Thyroid gland (tissue), 4 donors: ENCODE data around the gene APLNR. TPM values are rescaled to one million over a fixed set of nuclear protein-coding genes. Genes with fewer than 3 reads are reported as not detected.

Experiments
- DNase-seq, 2 donors: peaks; one replicate each; pipeline ENCODE4 v3.0.0-alpha.2; 2019
- H3K27ac ChIP-seq, 3 donors: fragments of 200-600 bp; sonication (generic); 1 replicate in 2 of 3; 2 replicates in 1 of 3; pipeline ENCODE4 v1.5.1; 2016 to 2019; ENCODE audit warnings: mild to moderate bottlenecking in 1 of 3, moderate library complexity in 1 of 3
- H3K27me3 ChIP-seq: fragments of 200-600 bp; sonication (generic); one replicate; pipeline ENCODE4 v1.5.1; 2019
- H3K36me3 ChIP-seq, 2 donors: fragments of 200-600 bp; sonication (generic); one replicate each; pipeline ENCODE4 v1.5.1; 2016 to 2019
- H3K4me1 ChIP-seq, 2 donors: fragments of 200-600 bp; sonication (generic); one replicate each; pipeline ENCODE4 v1.5.1; 2017 to 2019
- H3K4me3 ChIP-seq, 3 donors: fragments of 200-600 bp; sonication (generic); replicated peaks in 1 of 3; 1 replicate in 2 of 3; 2 replicates in 1 of 3; pipeline ENCODE4 v1.5.1; 2016; ENCODE audit warnings: mild to moderate bottlenecking in 1 of 3
- H3K9me3 ChIP-seq: fragments of 200-600 bp; sonication (generic); one replicate; pipeline ENCODE4 v1.5.1; 2017
- CTCF ChIP-seq, 6 experiments: fragments of 200-600 bp in 3 of 6; fragments of 450-650 bp in 3 of 6; sonication (generic) in 3 of 6; IDR thresholded peaks; one replicate each; pipeline ENCODE4 v1.5.1; 2016 to 2019; ENCODE audit warnings: antibody characterized with exemption in 6 of 6, mild to moderate bottlenecking in 2 of 6, inconsistent platforms in 1 of 6, moderate library complexity in 1 of 6
- POLR2A ChIP-seq, 2 donors: fragments of 450-650 bp; IDR thresholded peaks; one replicate each; pipeline ENCODE4 v1.6.1; 2017; ENCODE audit warnings: antibody characterized with exemption in 2 of 2, mild to moderate bottlenecking in 2 of 2, moderate library complexity in 1 of 2
- whole genome bisulfite sequencing, 2 donors: methylation state at CpG; one replicate each; pipeline ENCODE4 v1.1.5; 2017; 5-methylcytosine and 5-hydroxymethylcytosine counted together
- intact Hi-C: fragments of 100-400 bp; cut with DNase I; formaldehyde crosslinking; loops from one replicate; pipeline ENCODE4 v1.15.1; 2023
- total RNA-seq, 4 donors: library from RNA; depleted of rRNA; stranded (reverse); fragments of >200 nt; gene quantifications; one replicate each; pipeline ENCODE4 v1.2.3, GENCODE V29; 2016

The APLNR gene
- total RNA-seq, 4 donors from 2014 or later = 4.4 to 6.1 (median 4.8) TPM

GRCh38 chr11:57222239-57222638 is 14.8 kb downstream of the APLNR start:
- WGBS, 2 donors = 33 to 37% methylated on average over 1 of the region's 1 CpG
- no peak for DNase-seq
- Histone ChIP-seq H3K4me3 (no peak overlapping the region), H3K27ac (no peak overlapping the region), H3K9me3 (no peaks in the 10 kb centered on the region), H3K36me3 (no peaks in the 10 kb centered on the region), H3K27me3 (no peaks in the 10 kb centered on the region), H3K4me1 (peaks cover 0 to 3% of the 10 kb centered on the region in 2 donors)
- intact Hi-C loops = no loop called here
- TF ChIP-seq POLR2A (IDR thresholded peaks at IDR 0.05) (no peak), CTCF (IDR thresholded peaks at IDR 0.05) (no peak)

- Histone ChIP-seq H3K36me3 (no peaks in the 10 kb centered on the region), H3K9me3 (no peaks in the 10 kb centered on the region), H3K4me1 (peaks cover 0 to 7% of the 10 kb centered on the region in 2 donors), H3K27me3 (no peaks in the 10 kb centered on the region), H3K4me3 (no peak overlapping the region), H3K27ac (peak overlapping the region in 1 of 3 donors; percentile 3)
- DNase-seq = no peak
- 44 to 55% methylated on average over 6 of the region's 6 CpGs for WGBS, 2 donors
- intact Hi-C loops = no loop called here
- TF ChIP-seq CTCF (IDR thresholded peaks at IDR 0.05) = no peak
These were observed 17.9 kb downstream of the APLNR start for GRCh38 chr11:57219021-57219627.

GRCh38 chr11:57217053-57217452 is 20.0 kb downstream of the APLNR start:
- Histone ChIP-seq H3K36me3 (no peaks in the 10 kb centered on the region), H3K9me3 (no peaks in the 10 kb centered on the region), H3K4me1 (peaks cover 4 to 11% of the 10 kb centered on the region in 2 donors), H3K27ac (no peak overlapping the region), H3K27me3 (no peaks in the 10 kb centered on the region), H3K4me3 (no peak overlapping the region)
- no peak for DNase-seq
- intact Hi-C loops = no loop called here
- 33 to 36% methylated on average over 4 of the region's 4 CpGs for WGBS, 2 donors
- TF ChIP-seq CTCF (IDR thresholded peaks at IDR 0.05) (no peak), POLR2A (IDR thresholded peaks at IDR 0.05) (no peak)

- H3K4me1 ChIP-seq = peaks cover 4 to 11% of the 10 kb centered on the region in 2 donors
- 86 to 88% methylated on average over 4 of the region's 4 CpGs for WGBS, 2 donors
- intact Hi-C loops = no loop called here
- no peak overlapping the region for H3K27ac ChIP-seq
- no peak overlapping the region for H3K4me3 ChIP-seq
- no peak for TF ChIP-seq CTCF (IDR thresholded peaks at IDR 0.05)
- no peak for TF ChIP-seq POLR2A (IDR thresholded peaks at IDR 0.05)
- H3K27me3 ChIP-seq = no peaks in the 10 kb centered on the region
- no peaks in the 10 kb centered on the region for H3K36me3 ChIP-seq
- DNase-seq = no peak
- H3K9me3 ChIP-seq = no peaks in the 10 kb centered on the region
These were observed 20.6 kb downstream of the APLNR start for GRCh38 chr11:57216463-57216862.

- TF ChIP-seq POLR2A (IDR thresholded peaks at IDR 0.05) (no peak), CTCF (IDR thresholded peaks at IDR 0.05) (no peak)
- WGBS, 2 donors = 65 to 71% methylated on average over 3 of the region's 3 CpGs
- no peak overlapping the region for H3K4me3 ChIP-seq
- H3K27me3 ChIP-seq = no peaks in the 10 kb centered on the region
- H3K9me3 ChIP-seq = no peaks in the 10 kb centered on the region
- intact Hi-C loops = no loop called here
- H3K4me1 ChIP-seq = peaks cover 4 to 11% of the 10 kb centered on the region in 2 donors
- H3K27ac ChIP-seq = no peak overlapping the region
- no peak for DNase-seq
- no peaks in the 10 kb centered on the region for H3K36me3 ChIP-seq
These were observed 22.6 kb downstream of the APLNR start for GRCh38 chr11:57214494-57214893.
